Bronchial epithelial cell (primary cell): ENCODE data around the gene RHBDF2. TPM values are rescaled to one million over a fixed set of nuclear protein-coding genes. Genes with fewer than 3 reads are reported as not detected.

Experiments
- DNase-seq: peaks from one replicate; pipeline ENCODE4 v3.0.0-alpha.2; 2010; ENCODE audit warnings: low read depth
- FAIRE-seq: peaks from 2 replicates; lab custom pipeline; 2011; peaks lifted over from hg19 to GRCh38; lab: Jason Lieb, UNC
- H3K27me3 ChIP-seq: 2 replicates; pipeline ENCODE4 v1.5.1; 2011; ENCODE audit warnings: low read length; ENCODE audit not compliant: control insufficient read depth, insufficient read depth
- H3K36me3 ChIP-seq: 2 replicates; pipeline ENCODE4 v1.5.1; 2011; ENCODE audit warnings: low read length; ENCODE audit not compliant: control insufficient read depth, insufficient read depth
- H3K4me3 ChIP-seq: 2 replicates; pipeline ENCODE4 v1.5.1; 2011; ENCODE audit warnings: mild to moderate bottlenecking, low read depth, low read length, control low read depth
- CTCF ChIP-seq: IDR thresholded peaks from 2 replicates; pipeline ENCODE4 v1.5.1; 2011; ENCODE audit warnings: mild to moderate bottlenecking, moderate library complexity, low read length, control low read depth, inconsistent platforms; ENCODE audit not compliant: insufficient read depth, severe bottlenecking
- total RNA-seq: library from RNA; depleted of rRNA; stranded (reverse); fragments of >200 nt; gene quantifications from 2 replicates; pipeline ENCODE4 v1.2.1, GENCODE V29; 2014

RHBDF2 gene
- total RNA-seq, 1 donor from 2014 or later: 10.8 TPM

- no peak overlapping the region for H3K4me3 ChIP-seq
- H3K27me3 ChIP-seq: no peaks in the 10 kb centered on the region
- no peak for TF ChIP-seq CTCF
- H3K36me3 ChIP-seq: peaks cover 29% of the 10 kb centered on the region
- FAIRE-seq: no peak
- DNase-seq: no peak
Observed at GRCh38 chr17:76480632-76481031, 20.6 kb downstream of the RHBDF2 start.

DNA sequence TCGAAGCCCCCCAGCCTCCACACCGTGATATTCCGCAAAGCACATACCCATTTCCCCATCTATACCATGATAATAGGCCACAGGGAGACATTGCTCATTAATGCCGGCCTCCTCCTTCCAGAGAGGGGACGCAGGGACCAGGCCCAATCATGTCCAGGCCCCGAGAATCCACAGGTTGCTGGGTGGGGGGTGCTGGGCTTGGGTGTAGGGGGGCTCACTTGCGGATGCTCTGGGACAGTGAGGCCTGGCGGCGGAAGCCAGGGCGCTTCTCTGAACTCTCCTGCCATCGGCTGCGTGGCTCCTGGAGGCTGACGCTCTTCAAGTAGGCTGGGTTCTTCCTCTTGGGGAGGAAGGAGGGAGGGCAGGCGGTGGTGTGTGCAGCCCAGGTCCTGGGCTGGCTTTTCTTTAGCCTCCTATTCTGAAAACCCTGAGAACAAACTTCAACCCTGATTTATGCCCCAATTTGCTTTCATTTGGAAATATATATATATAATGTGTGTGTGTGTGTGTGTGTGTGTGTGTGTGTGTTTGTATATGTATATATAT lies 21.6 kb downstream of the RHBDF2 start:
- no peak for FAIRE-seq
- DNase-seq: no peak
- TF ChIP-seq CTCF: no peak
- Histone ChIP-seq H3K4me3 (no peak overlapping the region), H3K36me3 (peaks cover 33% of the 10 kb centered on the region), H3K27me3 (no peaks in the 10 kb centered on the region)

- no peaks in the 10 kb centered on the region for H3K27me3 ChIP-seq
- H3K36me3 ChIP-seq: peaks cover 38% of the 10 kb centered on the region
- DNase-seq: no peak
- TF ChIP-seq CTCF: no peak
- no peak overlapping the region for H3K4me3 ChIP-seq
- no peak for FAIRE-seq
Observed at GRCh38 chr17:76478730-76479514, 22.3 kb downstream of the RHBDF2 start.

- FAIRE-seq (no peak), DNase-seq (no peak)
- peaks cover 45% of the 10 kb centered on the region for H3K36me3 ChIP-seq
- H3K27me3 ChIP-seq: no peaks in the 10 kb centered on the region
- no peak for TF ChIP-seq CTCF
- no peak overlapping the region for H3K4me3 ChIP-seq
Observed at GRCh38 chr17:76478097-76478496, 23.1 kb downstream of the RHBDF2 start.

GRCh38 chr17:76477576-76477975 lies 23.6 kb downstream of the RHBDF2 start:
- no peak overlapping the region for H3K4me3 ChIP-seq
- FAIRE-seq (no peak), DNase-seq (no peak)
- H3K36me3 ChIP-seq: peaks cover 46% of the 10 kb centered on the region
- TF ChIP-seq CTCF: no peak
- H3K27me3 ChIP-seq: no peaks in the 10 kb centered on the region
